ENCODE measurements around the gene CLIC5. TPM values are rescaled to one million over a fixed set of nuclear protein-coding genes. Genes with fewer than 3 reads are reported as not detected.

CLIC5 gene
- total RNA-seq, 2 donors from 2014 or later, result 3.3 to 6.6 TPM

DNA sequence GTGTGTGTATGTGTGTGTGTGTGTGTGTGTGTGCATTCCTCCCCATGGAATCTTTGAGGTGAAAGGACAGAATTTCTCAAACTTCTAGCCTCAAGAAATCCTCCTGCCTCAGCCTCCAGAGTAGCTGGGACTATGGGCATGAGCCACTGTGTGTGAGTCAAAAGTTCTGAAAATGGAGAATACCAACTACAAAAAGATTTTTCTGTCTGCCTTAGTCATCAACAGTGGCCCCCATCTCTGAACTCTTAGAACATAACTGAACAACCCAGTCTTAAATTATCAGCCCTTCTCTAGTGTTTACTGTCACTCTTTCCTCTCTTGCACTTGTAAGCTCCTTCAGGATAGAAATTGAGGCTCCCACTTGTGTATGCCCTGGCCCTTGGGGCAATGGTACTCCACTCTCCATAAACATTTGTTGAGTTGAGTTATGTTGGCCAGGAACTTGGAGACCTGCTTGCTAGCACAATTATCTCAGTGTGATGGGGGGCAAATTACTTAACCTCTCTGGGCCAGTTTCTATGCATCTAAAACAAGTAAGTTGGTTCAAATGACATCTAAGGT lies 35.3 kb upstream of the CLIC5 start:
- Mint-ChIP-seq H3K4me1 (ENCODE audit: low read depth) (no peaks in the 10 kb centered on the region), H3K9me3 (no peaks in the 10 kb centered on the region), H3K27me3 (ENCODE audit: low read depth) (peaks cover 17% of the 10 kb centered on the region), H3K4me3 (no peak overlapping the region), H3K36me3 (ENCODE audit: insufficient read depth in 2 of 2) (no peaks in the 10 kb centered on the region), H3K27ac (no peak overlapping the region)
- DNase-seq, result no peak
- ATAC-seq (replicated peaks in 1 of 2), result peak in 1 of 2 donors; percentile 51

DNA sequence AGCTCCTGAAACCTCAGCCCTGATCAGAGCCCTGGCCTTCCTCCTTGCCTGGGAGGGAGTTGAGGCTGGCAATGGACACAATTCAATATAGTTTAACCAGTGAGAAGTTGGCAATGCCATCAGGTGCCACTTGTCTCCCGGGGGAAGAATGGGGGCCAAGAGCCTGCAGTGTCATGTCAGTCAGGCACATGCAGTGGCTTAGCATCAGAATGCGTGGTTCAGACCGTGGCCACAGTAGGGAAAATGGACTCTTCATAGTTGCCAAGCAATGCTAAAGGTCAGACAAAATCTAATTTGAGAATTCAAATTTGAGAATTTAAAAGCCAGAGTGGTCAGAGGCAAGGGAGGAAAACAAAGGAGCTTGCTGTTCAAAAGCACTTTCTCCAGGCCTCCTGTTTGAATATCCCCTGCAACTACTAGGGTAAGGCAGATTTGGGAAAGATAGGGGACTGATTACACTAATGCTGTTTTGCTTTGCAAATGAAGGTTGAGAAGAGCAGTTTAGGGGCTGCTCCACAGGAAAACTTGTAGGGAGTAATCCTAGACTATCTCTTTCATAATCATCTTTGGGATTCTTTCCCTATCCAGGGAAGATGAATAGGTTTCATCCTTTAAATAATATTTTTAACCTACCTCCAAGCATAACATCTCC lies 33.1 kb upstream of the CLIC5 start:
- Mint-ChIP-seq H3K27ac (no peak overlapping the region), H3K27me3 (ENCODE audit: low read depth) (peaks cover 17% of the 10 kb centered on the region), H3K4me3 (no peak overlapping the region), H3K9me3 (no peaks in the 10 kb centered on the region), H3K4me1 (ENCODE audit: low read depth) (peaks cover 8% of the 10 kb centered on the region), H3K36me3 (ENCODE audit: insufficient read depth in 2 of 2) (no peaks in the 10 kb centered on the region)
- DNase-seq (no peak), ATAC-seq (replicated peaks in 1 of 2) (no peak)

DNA sequence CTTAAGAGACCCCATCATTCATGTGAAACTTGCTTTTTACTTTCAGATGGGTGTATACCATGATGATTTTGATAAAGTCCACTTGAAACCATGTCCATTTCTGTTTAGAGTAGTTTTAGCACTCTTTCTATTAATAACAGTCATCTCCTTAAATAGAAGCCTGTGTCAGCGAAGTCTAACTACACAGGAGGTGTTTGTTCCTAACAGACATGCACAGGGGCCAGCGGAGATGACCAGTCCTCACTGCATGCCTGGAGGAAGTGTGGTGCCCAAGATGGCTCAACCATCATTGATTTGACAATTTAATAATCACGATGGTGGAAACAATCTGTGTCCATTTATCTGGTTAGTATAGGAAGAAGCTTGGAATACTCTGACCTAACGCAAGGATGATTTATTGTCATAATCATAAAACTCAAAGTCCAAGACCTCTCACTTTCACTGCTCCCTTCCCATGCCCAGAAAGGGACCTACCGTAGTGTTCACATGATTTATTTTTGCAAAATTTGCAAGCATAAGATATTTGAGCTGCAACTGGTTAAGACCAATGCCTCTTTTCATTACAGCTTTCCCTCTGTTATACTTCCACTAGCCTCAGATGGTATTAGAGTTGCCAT lies 31.0 kb upstream of the CLIC5 start:
- Mint-ChIP-seq H3K27ac (no peak overlapping the region), H3K36me3 (ENCODE audit: insufficient read depth in 2 of 2) (no peaks in the 10 kb centered on the region), H3K9me3 (no peaks in the 10 kb centered on the region), H3K27me3 (ENCODE audit: low read depth) (peaks cover 16% of the 10 kb centered on the region), H3K4me1 (ENCODE audit: low read depth) (peaks cover 8% of the 10 kb centered on the region), H3K4me3 (no peak overlapping the region)
- ATAC-seq (replicated peaks in 1 of 2) (no peak), DNase-seq (no peak)

DNA sequence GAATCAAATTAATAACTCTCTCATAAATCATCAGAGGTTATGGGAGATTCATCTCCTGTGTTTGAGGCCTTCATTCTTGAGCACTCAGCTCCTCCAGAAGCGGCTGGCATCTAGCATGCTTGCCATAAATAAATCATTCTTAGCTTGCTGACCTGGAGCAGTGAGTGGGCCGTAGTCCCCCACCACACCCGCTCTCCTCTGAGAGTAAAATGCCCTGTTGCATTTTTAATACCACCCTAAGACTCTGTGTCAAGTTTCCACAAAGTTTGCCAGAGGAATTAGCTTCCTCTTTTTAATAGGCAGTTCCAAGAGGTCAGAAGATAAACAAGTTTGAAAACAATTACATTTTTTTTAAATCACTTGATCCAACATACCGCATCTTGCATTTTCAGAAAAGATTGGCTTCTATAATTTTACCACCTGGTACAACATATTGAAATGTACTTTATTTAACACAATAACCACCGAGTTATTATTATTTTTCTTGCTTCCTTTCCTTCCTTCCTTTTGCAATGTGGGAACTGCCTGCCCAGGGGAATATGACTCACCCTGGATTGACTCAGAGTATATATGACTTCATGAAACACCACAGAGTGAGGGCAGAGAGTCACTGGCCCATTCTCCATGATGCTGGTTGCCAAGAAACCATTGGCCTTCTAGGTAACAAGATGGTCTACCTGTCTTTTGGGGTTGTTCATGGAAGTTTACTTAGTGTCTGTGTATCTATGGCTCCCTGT lies 29.4 kb upstream of the CLIC5 start:
- Mint-ChIP-seq H3K4me1 (ENCODE audit: low read depth) (peaks cover 8% of the 10 kb centered on the region), H3K9me3 (no peaks in the 10 kb centered on the region), H3K27me3 (ENCODE audit: low read depth) (peaks cover 9% of the 10 kb centered on the region), H3K27ac (no peak overlapping the region), H3K36me3 (ENCODE audit: insufficient read depth in 2 of 2) (no peaks in the 10 kb centered on the region), H3K4me3 (no peak overlapping the region)
- ATAC-seq (replicated peaks in 1 of 2) (peak; percentile 78 to 87), DNase-seq (peak; percentile 8 to 17)

DNA sequence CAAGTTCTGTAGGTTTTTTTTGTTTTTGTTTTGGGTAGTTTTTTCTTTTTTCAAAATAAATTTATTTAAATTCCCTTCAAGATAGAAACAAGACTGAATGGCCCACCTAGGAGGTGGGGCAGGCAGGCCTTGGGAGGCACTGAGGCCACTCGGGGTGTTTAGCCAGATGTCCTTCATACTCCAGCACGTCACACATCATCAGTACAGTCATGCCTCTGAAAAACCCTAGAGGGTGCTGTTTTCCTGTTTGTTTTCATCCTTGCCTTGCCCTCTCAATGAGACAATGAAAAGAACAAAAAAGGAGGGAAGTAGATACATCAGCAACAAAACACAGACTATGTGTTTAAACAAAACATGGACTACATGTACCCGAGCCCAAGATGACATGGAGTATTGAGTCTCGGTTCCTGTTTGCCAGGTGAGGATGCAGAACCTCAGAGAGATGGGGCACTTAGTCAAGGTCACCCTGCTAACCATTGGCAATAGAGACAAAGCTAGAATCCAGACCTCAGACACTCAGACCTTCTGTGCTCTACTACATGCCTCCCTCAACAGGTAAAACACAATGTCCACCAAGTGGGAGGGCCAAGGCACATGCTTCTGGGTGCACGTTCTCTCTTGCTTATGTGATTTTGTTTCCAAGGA lies 26.8 kb upstream of the CLIC5 start:
- peak; percentile 72 to 79 for ATAC-seq (replicated peaks in 1 of 2)
- DNase-seq, result peak; percentile 10 to 36
- peaks cover 8% of the 10 kb centered on the region for H3K4me1 Mint-ChIP-seq (ENCODE audit: low read depth)
- no peaks in the 10 kb centered on the region for H3K36me3 Mint-ChIP-seq (ENCODE audit: insufficient read depth in 2 of 2)
- H3K27ac Mint-ChIP-seq, result no peak overlapping the region
- peaks cover 5% of the 10 kb centered on the region for H3K27me3 Mint-ChIP-seq (ENCODE audit: low read depth)
- H3K4me3 Mint-ChIP-seq, result no peak overlapping the region
- H3K9me3 Mint-ChIP-seq, result no peaks in the 10 kb centered on the region

DNA sequence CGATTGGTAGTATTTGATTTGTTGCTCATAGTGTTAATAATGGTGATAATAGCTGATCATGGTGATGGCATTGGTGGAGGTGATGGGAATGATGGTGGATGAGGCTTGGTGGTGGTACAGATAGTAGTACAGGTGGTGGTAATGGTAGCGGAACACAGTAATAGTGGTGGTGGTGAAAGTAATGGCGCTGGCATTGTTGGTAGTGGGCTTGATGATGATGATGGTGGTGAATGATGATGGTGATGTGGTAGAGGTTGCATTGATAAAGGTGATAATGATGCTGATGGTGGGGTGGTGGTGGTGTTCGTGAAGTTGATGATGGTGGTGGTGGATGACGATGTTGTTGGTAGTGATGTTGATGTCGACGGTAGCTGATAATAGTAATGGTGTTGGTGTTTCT lies 24.6 kb upstream of the CLIC5 start:
- ATAC-seq (replicated peaks in 1 of 2) (no peak), DNase-seq (no peak)
- H3K9me3 Mint-ChIP-seq, result no peaks in the 10 kb centered on the region

DNA sequence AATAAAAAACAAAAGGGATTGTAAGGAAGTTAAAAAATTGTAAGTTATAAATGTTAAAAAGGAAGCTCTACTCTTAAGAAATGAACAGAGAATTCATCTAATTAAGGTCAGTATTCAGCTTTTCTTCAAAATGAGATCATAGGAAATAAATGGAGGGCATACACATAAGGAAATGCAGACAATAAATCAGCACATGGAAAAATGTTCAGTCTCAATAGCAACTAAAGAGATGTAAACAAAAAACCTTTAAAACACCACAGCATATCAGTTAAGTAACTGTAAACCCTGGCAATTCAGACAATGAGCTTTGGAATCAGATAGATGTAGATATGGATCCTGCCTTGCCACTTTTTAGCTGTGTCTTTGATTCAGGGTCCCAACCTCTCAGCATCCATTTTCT lies 24.0 kb upstream of the CLIC5 start:
- no peak overlapping the region for H3K4me3 Mint-ChIP-seq
- no peaks in the 10 kb centered on the region for H3K27me3 Mint-ChIP-seq (ENCODE audit: low read depth)

More for the DNA sequence above, 24.6 kb upstream of the CLIC5 start:
- Mint-ChIP-seq H3K27ac (no peak overlapping the region), H3K4me3 (no peak overlapping the region), H3K27me3 (ENCODE audit: low read depth) (no peaks in the 10 kb centered on the region), H3K36me3 (ENCODE audit: insufficient read depth in 2 of 2) (no peaks in the 10 kb centered on the region), H3K4me1 (ENCODE audit: low read depth) (peaks cover 6% of the 10 kb centered on the region)

DNA sequence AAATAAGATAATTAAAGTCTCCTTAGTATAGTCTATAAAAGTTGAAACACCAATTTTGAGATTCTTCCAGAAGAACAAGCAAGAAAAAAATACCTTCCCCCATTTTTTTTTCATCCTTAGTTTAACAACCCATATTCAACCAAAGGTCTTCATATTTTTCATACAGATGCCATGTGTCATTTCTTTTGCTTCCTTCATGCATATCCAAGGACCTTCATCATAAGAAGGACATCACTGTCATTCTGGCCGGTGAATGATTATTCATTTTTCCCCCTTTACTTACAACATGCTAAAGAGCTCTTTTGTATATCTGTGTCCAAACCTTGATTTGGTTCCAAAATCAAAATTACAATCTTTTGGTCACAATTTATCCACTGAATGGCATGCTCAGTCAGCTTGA lies 21.3 kb upstream of the CLIC5 start:
- Mint-ChIP-seq H3K9me3 (no peaks in the 10 kb centered on the region), H3K27ac (no peak overlapping the region), H3K27me3 (ENCODE audit: low read depth) (no peaks in the 10 kb centered on the region), H3K4me3 (no peak overlapping the region), H3K36me3 (ENCODE audit: insufficient read depth in 2 of 2) (no peaks in the 10 kb centered on the region), H3K4me1 (ENCODE audit: low read depth) (no peaks in the 10 kb centered on the region)
- DNase-seq (no peak), ATAC-seq (replicated peaks in 1 of 2) (no peak)

More for the DNA sequence above, 24.0 kb upstream of the CLIC5 start:
- H3K4me1 Mint-ChIP-seq (ENCODE audit: low read depth), result no peaks in the 10 kb centered on the region
- ATAC-seq (replicated peaks in 1 of 2), result no peak
- H3K27ac Mint-ChIP-seq, result no peak overlapping the region
- no peak for DNase-seq
- no peaks in the 10 kb centered on the region for H3K36me3 Mint-ChIP-seq (ENCODE audit: insufficient read depth in 2 of 2)
- no peaks in the 10 kb centered on the region for H3K9me3 Mint-ChIP-seq

DNA sequence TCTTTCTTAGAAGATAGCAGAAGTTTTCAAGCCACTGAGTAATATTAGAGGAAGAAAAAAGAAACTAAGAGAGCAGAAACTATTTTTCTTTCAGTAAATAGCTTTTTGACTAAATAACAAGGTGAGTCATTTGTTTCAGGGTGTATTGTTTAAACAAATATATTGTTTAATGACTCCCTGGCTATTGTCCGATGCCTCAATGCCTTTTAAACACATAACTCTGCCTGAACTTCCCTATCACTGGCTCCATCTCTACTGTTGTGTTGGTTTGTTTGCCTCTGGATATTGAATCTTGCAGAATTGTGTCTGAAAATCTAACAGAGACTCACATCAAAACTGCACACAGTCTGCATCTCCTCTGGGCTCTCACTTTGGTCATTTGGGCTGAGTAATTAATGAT lies 19.6 kb upstream of the CLIC5 start:
- no peak for ATAC-seq (replicated peaks in 1 of 2)
- Mint-ChIP-seq H3K4me3 (no peak overlapping the region), H3K27ac (no peak overlapping the region)

DNA sequence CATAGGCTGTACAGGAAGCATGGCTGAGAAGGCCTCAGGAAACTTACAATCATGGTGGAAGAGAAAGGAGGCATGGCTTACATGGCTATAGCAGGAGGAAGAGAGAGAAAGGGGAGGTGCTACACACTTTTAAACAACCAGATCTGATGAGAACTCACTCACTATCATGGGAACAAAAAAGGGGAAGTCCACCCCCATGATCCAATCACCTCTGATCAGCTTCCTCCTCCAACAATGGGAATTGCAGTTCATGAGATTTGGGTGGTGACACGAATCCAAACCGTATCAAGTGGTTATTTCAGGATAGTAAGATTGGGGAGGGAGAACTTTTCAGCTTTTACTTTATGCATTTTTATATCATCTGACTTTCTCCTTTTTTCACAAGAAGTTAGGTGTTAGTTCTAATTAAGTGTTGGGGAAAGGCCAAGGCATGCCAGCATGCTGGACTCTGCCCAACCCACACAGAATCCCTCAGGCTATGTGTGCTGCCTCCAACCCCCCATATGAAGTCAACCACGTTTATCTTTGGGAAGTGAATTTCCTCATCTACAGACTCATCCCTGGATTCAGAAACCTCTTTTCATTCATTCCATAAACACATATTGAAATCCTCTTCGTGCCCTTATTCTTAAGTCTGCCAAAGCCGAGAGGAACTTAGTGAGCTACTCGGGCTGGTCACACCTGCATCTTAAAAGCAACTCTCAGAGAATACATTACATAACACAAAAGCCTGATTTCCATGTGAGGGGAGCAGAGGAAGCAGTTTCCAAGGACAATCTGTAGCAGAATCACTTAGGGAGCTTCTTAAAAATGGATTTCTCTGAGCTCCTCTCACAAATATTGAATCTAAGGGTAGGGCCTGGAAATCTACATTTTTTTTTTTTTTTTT lies 16.7 kb upstream of the CLIC5 start:
- no peaks in the 10 kb centered on the region for H3K4me1 Mint-ChIP-seq (ENCODE audit: low read depth)
- H3K9me3 Mint-ChIP-seq, result no peaks in the 10 kb centered on the region
- H3K36me3 Mint-ChIP-seq (ENCODE audit: insufficient read depth in 2 of 2), result no peaks in the 10 kb centered on the region
- H3K4me3 Mint-ChIP-seq, result no peak overlapping the region
- H3K27me3 Mint-ChIP-seq (ENCODE audit: low read depth), result peaks cover 8% of the 10 kb centered on the region
- DNase-seq (no peak), ATAC-seq (replicated peaks in 1 of 2) (no peak)
- H3K27ac Mint-ChIP-seq, result no peak overlapping the region

More for the DNA sequence above, 19.6 kb upstream of the CLIC5 start:
- H3K4me1 Mint-ChIP-seq (ENCODE audit: low read depth), result no peaks in the 10 kb centered on the region
- no peaks in the 10 kb centered on the region for H3K9me3 Mint-ChIP-seq
- no peaks in the 10 kb centered on the region for H3K36me3 Mint-ChIP-seq (ENCODE audit: insufficient read depth in 2 of 2)
- DNase-seq, result no peak
- H3K27me3 Mint-ChIP-seq (ENCODE audit: low read depth), result peaks cover 7% of the 10 kb centered on the region

DNA sequence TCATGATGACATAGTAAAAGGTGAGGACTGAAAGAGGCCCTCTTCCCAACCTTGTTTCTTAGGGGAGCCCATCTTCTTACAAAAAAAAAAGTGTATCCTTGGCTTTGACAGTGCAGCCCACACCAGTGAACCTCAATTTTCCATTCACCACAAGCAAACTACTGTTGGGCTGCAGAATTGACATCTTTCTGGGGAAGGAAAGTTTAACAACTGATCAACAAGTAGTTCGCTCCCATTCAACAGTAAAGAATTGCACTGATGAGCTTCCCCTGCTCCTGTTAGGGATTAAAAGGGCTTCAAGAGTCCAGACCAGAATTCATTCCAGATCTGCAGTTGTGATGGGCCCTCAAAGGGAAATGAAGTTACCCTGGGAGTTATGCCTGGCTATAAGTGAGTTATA lies 13.9 kb upstream of the CLIC5 start:
- ATAC-seq (replicated peaks in 1 of 2) (no peak), DNase-seq (no peak)
- H3K4me1 Mint-ChIP-seq (ENCODE audit: low read depth), result no peaks in the 10 kb centered on the region
- no peak overlapping the region for H3K27ac Mint-ChIP-seq
- peaks cover 8% of the 10 kb centered on the region for H3K27me3 Mint-ChIP-seq (ENCODE audit: low read depth)
- no peaks in the 10 kb centered on the region for H3K36me3 Mint-ChIP-seq (ENCODE audit: insufficient read depth in 2 of 2)
- H3K4me3 Mint-ChIP-seq, result no peak overlapping the region
- H3K9me3 Mint-ChIP-seq, result no peaks in the 10 kb centered on the region

DNA sequence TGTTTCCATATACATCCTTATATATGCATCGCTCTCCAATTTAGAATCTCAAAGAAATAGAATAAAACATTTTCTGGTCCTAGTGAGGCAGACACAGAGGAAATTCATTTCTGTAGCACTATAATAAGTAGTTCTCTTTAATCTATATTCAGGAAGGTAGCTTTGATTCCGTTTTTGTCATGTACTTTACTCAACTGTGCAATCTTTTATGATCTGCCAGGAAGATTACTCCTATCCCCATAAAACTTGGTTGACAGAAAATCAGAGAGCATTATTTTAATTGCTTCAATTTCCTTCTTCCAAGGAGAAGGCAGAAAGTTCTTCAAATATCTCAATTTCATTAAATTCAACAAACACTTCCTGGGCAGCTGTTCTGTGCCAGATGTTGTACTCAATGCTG lies 10.6 kb upstream of the CLIC5 start:
- Mint-ChIP-seq H3K36me3 (ENCODE audit: insufficient read depth in 2 of 2) (no peaks in the 10 kb centered on the region), H3K4me3 (no peak overlapping the region), H3K4me1 (ENCODE audit: low read depth) (peaks cover 13% of the 10 kb centered on the region), H3K27ac (no peak overlapping the region), H3K27me3 (ENCODE audit: low read depth) (peaks cover 24% of the 10 kb centered on the region), H3K9me3 (peaks cover 0 to 2% of the 10 kb centered on the region in 2 donors)
- ATAC-seq (replicated peaks in 1 of 2), result no peak
- no peak for DNase-seq

Measured in activated T-cell treated with anti-CD3 and anti-CD28 coated beads, Interleukin-2, amount 50 U/mL, for 72 hours (primary cell).